PC-9 (cell line): ENCODE results near the gene NADK2. TPM values are rescaled to one million over a fixed set of nuclear protein-coding genes. Genes with fewer than 3 reads are reported as not detected.
A peak's percentile ranks its signal among the peaks of the same experiment; 100 is the strongest.
"Not testable (repeated sequence)": the region's sequence is repeated elsewhere in the genome, so short reads cannot be mapped to it uniquely, and the experiment has no call there.

ENCODE experiments used
- Bru-seq: library from RNA; stranded (reverse); fragments of 400-500 nt; gene quantifications from one replicate; lab custom pipeline; 2021; lab: Mats Ljungman, UMichigan
- BruChase-seq, 2 experiments: library from RNA; stranded (reverse); fragments of 400-500 nt; gene quantifications; one replicate each; lab custom pipeline; 2021; lab: Mats Ljungman, UMichigan
- BruUV-seq: library from RNA; stranded (reverse); fragments of 400-500 nt; replicated peaks from 2 replicates; lab custom pipeline; 2021; lab: Mats Ljungman, UMichigan
- CTCF ChIA-PET: fragments of 300-600 bp; sonication (Branson Sonifier 250); formaldehyde crosslinking; loops from one replicate; lab custom pipeline; 2022; ENCODE audit warnings: antibody characterized with exemption; lab: Charles Lee
- POLR2A ChIA-PET: fragments of 300-600 bp; sonication (Branson Sonifier 250); formaldehyde crosslinking; loops from one replicate; lab custom pipeline; 2022; ENCODE audit warnings: antibody characterized with exemption; ENCODE audit not compliant: unreplicated experiment; lab: Charles Lee
- DNase-seq, 2 experiments: peaks; one replicate each; pipeline versions ENCODE4 v3.0.0 to v3.0.0-alpha.2; 2015 to 2022; ENCODE audit warnings: mixed read lengths in 1 of 2
- H2AFZ ChIP-seq: fragments of 200-600 bp; sonication (generic); 2 replicates; pipeline ENCODE4 v1.8.1; 2017; ENCODE audit warnings: antibody characterized with exemption
- H3F3A ChIP-seq: fragments of 200-600 bp; sonication (generic); 2 replicates; pipeline ENCODE4 v1.8.1; 2017; ENCODE audit warnings: antibody characterized with exemption, mild to moderate bottlenecking, low read depth; ENCODE audit not compliant: insufficient read depth
- H3K27ac ChIP-seq: fragments of 200-600 bp; sonication (generic); 2 replicates; pipeline ENCODE4 v1.6.1; 2016; ENCODE audit warnings: mixed run types
- H3K27me3 ChIP-seq: fragments of 200-600 bp; sonication (generic); 2 replicates; pipeline ENCODE4 v1.6.1; 2016; ENCODE audit warnings: low read depth, mixed run types; ENCODE audit not compliant: insufficient read depth
- H3K36me3 ChIP-seq: fragments of 200-600 bp; sonication (generic); 2 replicates; pipeline ENCODE4 v1.6.1; 2016; ENCODE audit warnings: low read depth, mixed run types
- H3K4me1 ChIP-seq: fragments of 200-600 bp; sonication (generic); replicated peaks from 2 replicates; pipeline ENCODE4 v1.6.1; 2016; ENCODE audit warnings: mixed run types; ENCODE audit not compliant: insufficient read depth
- H3K4me2 ChIP-seq: fragments of 200-600 bp; sonication (generic); 2 replicates; pipeline ENCODE4 v1.6.1; 2017; ENCODE audit warnings: mixed run types
- H3K4me3 ChIP-seq: fragments of 200-600 bp; sonication (generic); 2 replicates; pipeline ENCODE4 v1.6.1; 2016; ENCODE audit warnings: mixed run types
- H3K79me2 ChIP-seq: fragments of 200-600 bp; sonication (generic); 2 replicates; pipeline ENCODE4 v1.6.1; 2017; ENCODE audit warnings: low read depth, mixed run types
- H3K9me2 ChIP-seq: fragments of 200-600 bp; sonication (generic); 2 replicates; pipeline ENCODE4 v1.8.1; 2017; ENCODE audit warnings: mild to moderate bottlenecking; ENCODE audit not compliant: insufficient read depth
- H3K9me3 ChIP-seq: fragments of 200-600 bp; sonication (generic); 2 replicates; pipeline ENCODE4 v1.8.1; 2016; ENCODE audit warnings: low read depth; ENCODE audit not compliant: insufficient read depth
- H4K20me1 ChIP-seq: fragments of 200-600 bp; sonication (generic); 2 replicates; pipeline ENCODE4 v1.8.1; 2017; ENCODE audit not compliant: insufficient read depth
- CTCF ChIP-seq: fragments of 200-600 bp; sonication (generic); conservative IDR thresholded peaks from 2 replicates; pipeline ENCODE4 v1.6.1; 2017; ENCODE audit warnings: mixed run types, antibody characterized with exemption, mild to moderate bottlenecking, moderate library complexity
- EZH2 ChIP-seq: fragments of 200-600 bp; sonication (generic); IDR thresholded peaks from 2 replicates; pipeline ENCODE4 v1.8.0; 2017; ENCODE audit warnings: antibody characterized with exemption, low read depth
- intact Hi-C: fragments of 100-400 bp; cut with micrococcal nuclease; formaldehyde crosslinking; loops from one replicate; pipeline ENCODE4 v1.10.0; 2022; ENCODE audit not compliant: unreplicated experiment
- long read RNA-seq: library from polyadenylated mRNA; stranded (forward); transcript quantifications from one replicate; pipeline ENCODE4 v2.0.0, GENCODE V29; 2022
- total RNA-seq: library from RNA; stranded (reverse); gene quantifications from 2 replicates; pipeline ENCODE4 v1.2.3, GENCODE V29; 2021

The NADK2 gene
- 43.7 and 55.7 TPM in 2 replicates for total RNA-seq
- percentile 80 among the genes with signal in this experiment for Bru-seq, nascent RNA
- BruChase-seq, experiment 1, labeled RNA remaining after a 2-hour chase, result percentile 83 among the genes with signal in this experiment
- percentile 77 among the genes with signal in this experiment for BruChase-seq, experiment 2, labeled RNA remaining after a 6-hour chase
- long read RNA-seq, transcript NADK2-202 (12 exons, 2,243 nt), result major isoform, 28 of 49 reads
- long read RNA-seq, transcript NADK2-201 (12 exons, 2,507 nt), result minor isoform, 10 of 49 reads
- long read RNA-seq, partial matches to known transcripts, result 2 of 49 reads
- long read RNA-seq, other reads (novel, unspliced or antisense), result 7 of 49 reads

GRCh38 chr5:36241631-36242533 lies at the start of gene NADK2:
TSS of gene NADK2 (minus strand) at chr5:36241925. CDS start at chr5:36241798, 127 bp downstream.
- Histone ChIP-seq H3F3A (peaks cover 23% of the 10 kb centered on the region), H3K4me3 (peak within 1 kb of the TSS; percentile 93), H3K9me2 (no peaks in the 10 kb centered on the region), H4K20me1 (no peaks in the 10 kb centered on the region), H3K27ac (peak within 1 kb of the TSS; percentile 81), H3K9me3 (no peaks in the 10 kb centered on the region), H3K36me3 (no peaks in the 10 kb centered on the region), H2AFZ (peak within 1 kb of the TSS; percentile 99), H3K27me3 (no peaks in the 10 kb centered on the region), H3K4me1 (peaks cover 39% of the 10 kb centered on the region), H3K4me2 (peak within 1 kb of the TSS; percentile 93), H3K79me2 (peaks cover 43% of the 10 kb centered on the region)
- no TSS peak for BruUV-seq
- intact Hi-C loops, result loop anchor here (1.0 to 2.0 kb wide), 4 partner anchors 14 to 635 kb away; partner anchors contain the start of genes NIPBL and SKP2
- DNase-seq, result peak; percentile 93 to 99
- ChIA-PET POLR2A (interaction anchor here (0.5 to 0.7 kb wide), 7 partner anchors 9 to 1524 kb away, joined by 3 to 6 read pairs (median 4); no protein-coding TSS in a partner anchor), CTCF (interaction anchor here (0.5 to 1.5 kb wide), 10 partner anchors 12 to 1249 kb away, joined by 3 to 8 read pairs (median 4); no protein-coding TSS in a partner anchor)
- TF ChIP-seq CTCF, result peak; percentile 71
- TF ChIP-seq EZH2, result no peak

- Histone ChIP-seq H4K20me1 (no peaks in the 10 kb centered on the region), H3K36me3 (no peaks in the 10 kb centered on the region), H2AFZ (no peak overlapping the region), H3K9me2 (no peaks in the 10 kb centered on the region; the same call in none of the 2 replicates), H3F3A (no peaks in the 10 kb centered on the region), H3K4me2 (no peak overlapping the region), H3K4me3 (no peak overlapping the region), H3K9me3 (no peaks in the 10 kb centered on the region), H3K27me3 (no peaks in the 10 kb centered on the region), H3K4me1 (no peaks in the 10 kb centered on the region), H3K79me2 (no peaks in the 10 kb centered on the region), H3K27ac (no peak overlapping the region)
- BruUV-seq, result no TSS peak
- ChIA-PET CTCF (no interaction called here), POLR2A (no interaction called here)
- no peak for TF ChIP-seq EZH2
- TF ChIP-seq CTCF, result no peak
- intact Hi-C loops, result no loop called here
- no peak for DNase-seq
Observed at GRCh38 chr5:36285837-36286615, 44.3 kb upstream of the NADK2 start.

- intact Hi-C loops, H3K36me3 ChIP-seq, H3K4me3 ChIP-seq, BruUV-seq, DNase-seq, H3K4me1 ChIP-seq, H2AFZ ChIP-seq, H3K9me2 ChIP-seq, H3K9me3 ChIP-seq, H4K20me1 ChIP-seq, H3F3A ChIP-seq, H3K4me2 ChIP-seq, H3K79me2 ChIP-seq, H3K27me3 ChIP-seq, POLR2A ChIA-PET, H3K27ac ChIP-seq: not testable (repeated sequence)
- CTCF ChIA-PET, result interaction anchor here (0.6 kb wide), 1 partner anchor 18 kb away, joined by 4 read pairs; no protein-coding TSS in a partner anchor
Observed at GRCh38 chr5:36283775-36284174, 42.0 kb upstream of the NADK2 start.
